ENCODE data around the gene EGFL7. TPM values are rescaled to one million over a fixed set of nuclear protein-coding genes. Genes with fewer than 3 reads are reported as not detected.

EGFL7 gene
- total and polyA plus RNA-seq, 2 of the 8 experiments (the other 6 are each of a cell fraction or from before 2014, with no cell fraction given): 37.8 to 53.4 TPM

- Histone ChIP-seq H2BK120ac (replicated peaks; ENCODE audit: low read depth, low read length) (no peak overlapping the region), H3K79me1 (ENCODE audit: low read depth, low read length) (no peaks in the 10 kb centered on the region), H2AK5ac (ENCODE audit: low read depth, low read length) (no peak overlapping the region), H4K5ac (ENCODE audit: insufficient read length, low read depth, low read length) (no peak overlapping the region), H3K27me3 (replicated peaks in 1 of 4; ENCODE audit: control insufficient read depth in 3 of 4, extremely low read depth in 1 of 4, insufficient read depth in 3 of 4, low read length in 3 of 4) (peaks cover 0 to 5% (median 3%) of the 10 kb centered on the region in 4 experiments; a peak in 4 of 7 replicates), H2BK15ac (ENCODE audit: low read length) (no peak overlapping the region), H3K56ac (replicated peaks; ENCODE audit: insufficient read length, low read depth, low read length) (no peak overlapping the region), H3K23me2 (ENCODE audit: low read depth, low read length) (no peaks in the 10 kb centered on the region), H4K20me1 (replicated peaks in 1 of 2; ENCODE audit: control insufficient read depth in 1 of 2, insufficient read depth in 2 of 2, low read length in 2 of 2) (no peaks in the 10 kb centered on the region), H4K91ac (replicated peaks; ENCODE audit: insufficient read length, low read length) (no peak overlapping the region), H3K18ac (ENCODE audit: extremely low read depth, low read length) (no peak overlapping the region), H3K4me2 (ENCODE audit: insufficient read depth in 1 of 2, low read depth in 2 of 2, low read length in 2 of 2) (no peak overlapping the region), H3K23ac (ENCODE audit: insufficient read length) (no peak overlapping the region), H2AFZ (ENCODE audit: low read length) (no peak overlapping the region), H3K9ac (replicated peaks in 1 of 4; ENCODE audit: extremely low read depth in 1 of 4, low read depth in 3 of 4, low read length in 3 of 4) (no peak overlapping the region), H3K36me3 (ENCODE audit: control insufficient read depth in 2 of 4, insufficient read depth in 4 of 4, low read length in 3 of 4) (no peaks in the 10 kb centered on the region), H3K79me2 (ENCODE audit: control insufficient read depth in 1 of 2, insufficient read depth in 2 of 2, low read length in 2 of 2) (no peaks in the 10 kb centered on the region), H3K9me3 (ENCODE audit: insufficient read depth in 2 of 2, low read depth in 1 of 2, low read length in 1 of 2) (no peaks in the 10 kb centered on the region), H2BK5ac (ENCODE audit: low read depth, low read length) (no peak overlapping the region), H3K27ac (ENCODE audit: low read depth, low read length) (no peak overlapping the region), H2BK20ac (ENCODE audit: low read length) (no peak overlapping the region), H3K14ac (ENCODE audit: insufficient read length) (no peak overlapping the region), H2BK12ac (ENCODE audit: low read depth, low read length) (no peak overlapping the region), H3K4me3 (ENCODE audit: extremely low read depth in 1 of 4, insufficient read depth in 2 of 4, low read depth in 3 of 4, low read length in 4 of 4) (no peak overlapping the region), H3K4me1 (replicated peaks in 1 of 4; ENCODE audit: control insufficient read depth in 3 of 4, insufficient read depth in 4 of 4, low read length in 3 of 4) (peaks cover 0 to 2% (median 0%) of the 10 kb centered on the region in 4 experiments; a peak in 1 of 7 replicates), H3K4ac (replicated peaks; ENCODE audit: insufficient read length, low read depth, low read length) (no peak overlapping the region), H4K8ac (ENCODE audit: extremely low read depth, insufficient read depth, low read length) (no peak overlapping the region)
- ChIA-PET POLR2A (ENCODE audit: partially characterized antibody) (interaction anchor here (0.6 to 5.0 kb wide), 2 partner anchors 19 to 21 kb away, joined by 3 to 35 read pairs; no protein-coding TSS in a partner anchor), CTCF (ENCODE audit: partially characterized antibody) (interaction anchor here (0.7 to 1.9 kb wide), 4 partner anchors 8 to 82 kb away, joined by 3 to 6 read pairs (median 4); no protein-coding TSS in a partner anchor)
- no peak for DNase-seq (ENCODE audit: low read depth in 1 of 2, low spot score in 2 of 2)
- WGBS, 2 experiments (ENCODE audit: extremely low coverage in 1 of 2, insufficient coverage in 1 of 2, insufficient read length in 1 of 2, insufficient replicate concordance in 2 of 2, low coverage in 1 of 2, low lambda C conversion rate in 2 of 2, missing lambda C conversion rate in 1 of 2): 91% methylated on average over 7 of the region's 7 CpGs; no CpG with 5 or more reads in 1 of the 2 experiments
- no peak for FAIRE-seq
- TF ChIP-seq TCF12 (IDR thresholded peaks at IDR 0.05; ENCODE audit: low read depth, low read length) (no peak), HDAC2 (IDR thresholded peaks at IDR 0.05; ENCODE audit: borderline replicate concordance in 1 of 2, low read depth in 2 of 2, low read length in 2 of 2) (no peak), RXRA (IDR thresholded peaks at IDR 0.05; ENCODE audit: insufficient read depth, low read depth, low read length) (no peak), BCL11A (IDR thresholded peaks at IDR 0.05; ENCODE audit: low read depth in 2 of 2, low read length in 2 of 2) (no peak), CTCF (IDR thresholded peaks at IDR 0.05; ENCODE audit: control extremely low read depth in 1 of 3, insufficient read depth in 1 of 3, low read depth in 1 of 3, low read length in 3 of 3) (no peak), POLR2A (IDR thresholded peaks at IDR 0.05; ENCODE audit: control extremely low read depth in 1 of 2, low read depth in 2 of 2, low read length in 2 of 2) (no peak), SP4 (IDR thresholded peaks at IDR 0.05; ENCODE audit: low read length) (no peak), KDM1A (IDR thresholded peaks at IDR 0.05; ENCODE audit: borderline replicate concordance, low read length) (no peak), TEAD4 (IDR thresholded peaks at IDR 0.05; ENCODE audit: low read depth, low read length) (no peak), BACH1 (IDR thresholded peaks at IDR 0.05; ENCODE audit: low read length) (no peak), CBX8 (IDR thresholded peaks at IDR 0.05; ENCODE audit: borderline replicate concordance, low read depth, low read length) (no peak), KDM5A (IDR thresholded peaks at IDR 0.05; ENCODE audit: low read length) (no peak)
Observed at GRCh38 chr9:136707011-136707410, 44.3 kb downstream of the EGFL7 start.
